Activated naive CD8-positive, alpha-beta T cell (primary cell): ENCODE data around the gene GGPS1.
"Not testable (repeated sequence)": the region's sequence is repeated elsewhere in the genome, so short reads cannot be mapped to it uniquely, and the experiment has no call there.

ENCODE experiments used
- H3K27ac Mint-ChIP-seq: one replicate; pipeline ENCODE4 v1.8.0; 2021; ENCODE audit warnings: mixed read lengths
- H3K27me3 Mint-ChIP-seq: one replicate; pipeline ENCODE4 v1.8.0; 2021; ENCODE audit warnings: mixed read lengths
- H3K36me3 Mint-ChIP-seq: one replicate; pipeline ENCODE4 v1.8.0; 2021; ENCODE audit warnings: mixed read lengths
- H3K4me1 Mint-ChIP-seq: one replicate; pipeline ENCODE4 v1.8.0; 2021; ENCODE audit warnings: low read depth, mixed read lengths
- H3K4me3 Mint-ChIP-seq: one replicate; pipeline ENCODE4 v1.8.0; 2021; ENCODE audit warnings: mild to moderate bottlenecking, mixed read lengths
- H3K9me3 Mint-ChIP-seq: one replicate; pipeline ENCODE4 v1.8.0; 2021; ENCODE audit warnings: low read depth, mixed read lengths

The GGPS1 gene

GRCh38 chr1:235295902-235296350 lies 32.4 kb upstream of the GGPS1 start:
- Mint-ChIP-seq H3K4me3 (no peak overlapping the region), H3K4me1 (peaks cover 59% of the 10 kb centered on the region), H3K27me3 (no peaks in the 10 kb centered on the region), H3K27ac (peak overlapping the region; percentile 62), H3K36me3 (no peaks in the 10 kb centered on the region), H3K9me3 (peaks cover 4% of the 10 kb centered on the region)

- Mint-ChIP-seq H3K36me3 (no peaks in the 10 kb centered on the region), H3K4me3 (peak overlapping the region; percentile 57), H3K27ac (peak overlapping the region; percentile 88), H3K9me3 (peaks cover 4% of the 10 kb centered on the region), H3K27me3 (no peaks in the 10 kb centered on the region), H3K4me1 (peaks cover 61% of the 10 kb centered on the region)
These were observed 31.6 kb upstream of the GGPS1 start for GRCh38 chr1:235296729-235297128.

GRCh38 chr1:235297579-235297978 lies 30.8 kb upstream of the GGPS1 start:
- peak overlapping the region; percentile 88 for H3K27ac Mint-ChIP-seq
- H3K27me3 Mint-ChIP-seq, result no peaks in the 10 kb centered on the region
- H3K4me3 Mint-ChIP-seq, result peak overlapping the region; percentile 76
- H3K36me3 Mint-ChIP-seq, result peaks cover 1% of the 10 kb centered on the region
- peaks cover 4% of the 10 kb centered on the region for H3K9me3 Mint-ChIP-seq
- peaks cover 60% of the 10 kb centered on the region for H3K4me1 Mint-ChIP-seq

- H3K27me3 Mint-ChIP-seq, result no peaks in the 10 kb centered on the region
- peaks cover 61% of the 10 kb centered on the region for H3K4me1 Mint-ChIP-seq
- peak overlapping the region; percentile 66 for H3K27ac Mint-ChIP-seq
- peak overlapping the region; percentile 24 for H3K4me3 Mint-ChIP-seq
- H3K9me3 Mint-ChIP-seq, result peaks cover 4% of the 10 kb centered on the region
- peaks cover 2% of the 10 kb centered on the region for H3K36me3 Mint-ChIP-seq
These were observed 29.6 kb upstream of the GGPS1 start for GRCh38 chr1:235298758-235299157.

- Mint-ChIP-seq H3K27ac (peak overlapping the region; percentile 66), H3K36me3 (peaks cover 2% of the 10 kb centered on the region), H3K4me3 (peak overlapping the region; percentile 35), H3K27me3 (no peaks in the 10 kb centered on the region), H3K4me1 (peaks cover 63% of the 10 kb centered on the region), H3K9me3 (peaks cover 4% of the 10 kb centered on the region)
These were observed 29.1 kb upstream of the GGPS1 start for GRCh38 chr1:235299169-235299858.

- Mint-ChIP-seq H3K27ac (no peak overlapping the region), H3K9me3 (peaks cover under 1% of the 10 kb centered on the region), H3K36me3 (peaks cover 2% of the 10 kb centered on the region), H3K4me1 (peaks cover 78% of the 10 kb centered on the region), H3K4me3 (no peak overlapping the region), H3K27me3 (no peaks in the 10 kb centered on the region)
These were observed 26.2 kb upstream of the GGPS1 start for GRCh38 chr1:235302143-235302542.

- no peaks in the 10 kb centered on the region for H3K9me3 Mint-ChIP-seq
- peak overlapping the region; percentile 57 for H3K4me3 Mint-ChIP-seq
These were observed 23.6 kb upstream of the GGPS1 start for GRCh38 chr1:235304549-235305451.

GRCh38 chr1:235307158-235308124 lies 20.9 kb upstream of the GGPS1 start:
- Mint-ChIP-seq H3K27ac (peak overlapping the region; percentile 87), H3K9me3 (no peaks in the 10 kb centered on the region), H3K27me3 (no peaks in the 10 kb centered on the region), H3K4me1 (peaks cover 65% of the 10 kb centered on the region), H3K4me3 (no peak overlapping the region), H3K36me3 (peaks cover 2% of the 10 kb centered on the region)

More at GRCh38 chr1:235304549-235305451, 23.6 kb upstream of the GGPS1 start:
- H3K27me3 Mint-ChIP-seq, result no peaks in the 10 kb centered on the region
- peaks cover 2% of the 10 kb centered on the region for H3K36me3 Mint-ChIP-seq
- peaks cover 61% of the 10 kb centered on the region for H3K4me1 Mint-ChIP-seq
- peak overlapping the region; percentile 86 for H3K27ac Mint-ChIP-seq

- H3K27ac Mint-ChIP-seq, result not testable (repeated sequence)
These were observed 19.2 kb upstream of the GGPS1 start for GRCh38 chr1:235309206-235309605.

GRCh38 chr1:235313262-235313661 lies 15.1 kb upstream of the GGPS1 start:
- no peaks in the 10 kb centered on the region for H3K9me3 Mint-ChIP-seq
- H3K27me3 Mint-ChIP-seq, result no peaks in the 10 kb centered on the region
- H3K36me3 Mint-ChIP-seq, result no peaks in the 10 kb centered on the region
- H3K4me1 Mint-ChIP-seq, result peaks cover 61% of the 10 kb centered on the region
- peak overlapping the region; percentile 62 for H3K4me3 Mint-ChIP-seq
- peak overlapping the region; percentile 84 for H3K27ac Mint-ChIP-seq

More at GRCh38 chr1:235309206-235309605, 19.2 kb upstream of the GGPS1 start:
- not testable (repeated sequence) for H3K36me3 Mint-ChIP-seq, H3K4me3 Mint-ChIP-seq, H3K9me3 Mint-ChIP-seq, H3K27me3 Mint-ChIP-seq
- peaks cover 67% of the 10 kb centered on the region for H3K4me1 Mint-ChIP-seq

- Mint-ChIP-seq H3K27me3 (no peaks in the 10 kb centered on the region), H3K9me3 (no peaks in the 10 kb centered on the region), H3K4me3 (peak overlapping the region; percentile 62), H3K4me1 (peaks cover 70% of the 10 kb centered on the region), H3K27ac (peak overlapping the region; percentile 84), H3K36me3 (peaks cover 5% of the 10 kb centered on the region)
These were observed 14.3 kb upstream of the GGPS1 start for GRCh38 chr1:235313931-235314678.

GRCh38 chr1:235315173-235315572 lies 13.2 kb upstream of the GGPS1 start:
- Mint-ChIP-seq H3K4me1 (peaks cover 77% of the 10 kb centered on the region), H3K27me3 (no peaks in the 10 kb centered on the region), H3K9me3 (no peaks in the 10 kb centered on the region), H3K27ac (peak overlapping the region; percentile 64), H3K36me3 (peaks cover 5% of the 10 kb centered on the region), H3K4me3 (no peak overlapping the region)

- peaks cover 77% of the 10 kb centered on the region for H3K4me1 Mint-ChIP-seq
- H3K36me3 Mint-ChIP-seq, result peaks cover 10% of the 10 kb centered on the region
- H3K27me3 Mint-ChIP-seq, result no peaks in the 10 kb centered on the region
- no peak overlapping the region for H3K4me3 Mint-ChIP-seq
- no peaks in the 10 kb centered on the region for H3K9me3 Mint-ChIP-seq
- no peak overlapping the region for H3K27ac Mint-ChIP-seq
These were observed 12.6 kb upstream of the GGPS1 start for GRCh38 chr1:235315735-235316134.

- Mint-ChIP-seq H3K27ac (peak overlapping the region; percentile 95), H3K27me3 (no peaks in the 10 kb centered on the region), H3K4me3 (peak overlapping the region; percentile 66), H3K9me3 (no peaks in the 10 kb centered on the region), H3K4me1 (peaks cover 83% of the 10 kb centered on the region), H3K36me3 (peaks cover 11% of the 10 kb centered on the region)
These were observed 11.2 kb upstream of the GGPS1 start for GRCh38 chr1:235317168-235317567.
